H9 (cell line): ENCODE measurements around the gene CRYGN. TPM values are rescaled to one million over a fixed set of nuclear protein-coding genes. Genes with fewer than 3 reads are reported as not detected.

Experiments used
- DNase-seq: peaks from one replicate; pipeline ENCODE4 v3.0.0-alpha.2; 2017
- H2AFZ ChIP-seq: one replicate; pipeline ENCODE4 v1.6.1; 2013; ENCODE audit warnings: mild to moderate bottlenecking, low read length, control low read depth, moderate library complexity
- H2AK5ac ChIP-seq: 2 replicates; pipeline ENCODE4 v1.6.1; 2013; ENCODE audit warnings: low read length, control low read depth, mixed read lengths; ENCODE audit not compliant: insufficient read length
- H2BK120ac ChIP-seq: one replicate; pipeline ENCODE4 v1.6.1; 2013; ENCODE audit warnings: low read depth, mild to moderate bottlenecking, low read length, control low read depth, inconsistent platforms; ENCODE audit not compliant: poor library complexity, severe bottlenecking
- H2BK12ac ChIP-seq: 2 replicates; pipeline ENCODE4 v1.6.1; 2013; ENCODE audit warnings: low read length, control low read depth, mixed read lengths, low read depth; ENCODE audit not compliant: insufficient read length
- H2BK15ac ChIP-seq: 2 replicates; pipeline ENCODE4 v1.6.1; 2013; ENCODE audit warnings: low read depth, low read length, control low read depth
- H2BK20ac ChIP-seq: one replicate; pipeline ENCODE4 v1.6.1; 2013; ENCODE audit warnings: low read depth, mild to moderate bottlenecking, low read length, control low read depth, inconsistent platforms; ENCODE audit not compliant: poor library complexity, severe bottlenecking
- H2BK5ac ChIP-seq: 2 replicates; pipeline ENCODE4 v1.6.1; 2013; ENCODE audit warnings: low read length, control low read depth, mixed read lengths; ENCODE audit not compliant: insufficient read length
- H3K14ac ChIP-seq: 2 replicates; pipeline ENCODE4 v1.6.1; 2013; ENCODE audit warnings: low read length, control low read depth; ENCODE audit not compliant: insufficient read depth
- H3K18ac ChIP-seq: 2 replicates; pipeline ENCODE4 v1.6.1; 2013; ENCODE audit warnings: low read depth, mild to moderate bottlenecking, mixed read lengths, low read length, control low read depth; ENCODE audit not compliant: insufficient read length
- H3K23ac ChIP-seq: 2 replicates; pipeline ENCODE4 v1.6.1; 2013; ENCODE audit warnings: low read length, control low read depth, mixed read lengths, low read depth; ENCODE audit not compliant: insufficient read length
- H3K23me2 ChIP-seq: 2 replicates; pipeline ENCODE4 v1.6.1; 2013; ENCODE audit warnings: low read depth, mild to moderate bottlenecking, mixed read lengths, low read length, control low read depth; ENCODE audit not compliant: insufficient read length, poor library complexity, severe bottlenecking
- H3K27ac ChIP-seq: 2 replicates; pipeline ENCODE4 v1.5.1; 2013; ENCODE audit warnings: low read length, control low read depth, mixed read lengths, low read depth; ENCODE audit not compliant: insufficient read length
- H3K27me3 ChIP-seq: 2 replicates; pipeline ENCODE4 v1.6.1; 2013; ENCODE audit warnings: low read length, control low read depth, inconsistent platforms; ENCODE audit not compliant: insufficient read depth
- H3K4ac ChIP-seq: 2 replicates; pipeline ENCODE4 v1.6.1; 2013; ENCODE audit warnings: low read depth, mild to moderate bottlenecking, control low read depth, inconsistent platforms, low read length, moderate library complexity
- H3K4me1 ChIP-seq: 2 replicates; pipeline ENCODE4 v1.6.1; 2013; ENCODE audit warnings: low read length, control low read depth, inconsistent platforms; ENCODE audit not compliant: insufficient read depth
- H3K4me2 ChIP-seq: 2 replicates; pipeline ENCODE4 v1.6.1; 2013; ENCODE audit warnings: low read length, control low read depth, mixed read lengths; ENCODE audit not compliant: insufficient read length, insufficient read depth
- H3K56ac ChIP-seq: 2 replicates; pipeline ENCODE4 v1.6.1; 2013; ENCODE audit warnings: low read depth, mild to moderate bottlenecking, mixed read lengths, low read length, control low read depth; ENCODE audit not compliant: insufficient read length
- H3K79me1 ChIP-seq: 2 replicates; pipeline ENCODE4 v1.6.1; 2013; ENCODE audit warnings: low read depth, mild to moderate bottlenecking, moderate library complexity, low read length, control low read depth, inconsistent platforms; ENCODE audit not compliant: insufficient read depth, poor library complexity, severe bottlenecking
- H3K79me2 ChIP-seq: 2 replicates; pipeline ENCODE4 v1.6.1; 2013; ENCODE audit warnings: low read length, control low read depth, inconsistent platforms; ENCODE audit not compliant: insufficient read depth
- H3K9ac ChIP-seq: 2 replicates; pipeline ENCODE4 v1.6.1; 2013; ENCODE audit warnings: low read length, control low read depth, mixed read lengths; ENCODE audit not compliant: insufficient read length; ENCODE audit errors: extremely low read depth
- H3K9me3 ChIP-seq: one replicate; pipeline ENCODE4 v1.6.1; 2013; ENCODE audit warnings: low read depth, low read length, inconsistent platforms; ENCODE audit not compliant: control insufficient read depth
- H3T11ph ChIP-seq: one replicate; pipeline ENCODE4 v1.6.1; 2013; ENCODE audit warnings: mild to moderate bottlenecking, low read length, control low read depth, inconsistent platforms
- H4K20me1 ChIP-seq: one replicate; pipeline ENCODE4 v1.6.1; 2013; ENCODE audit not compliant: control insufficient read depth, insufficient read length, insufficient read depth
- H4K5ac ChIP-seq: 2 replicates; pipeline ENCODE4 v1.6.1; 2013; ENCODE audit warnings: low read depth, mild to moderate bottlenecking, mixed read lengths, low read length, control low read depth; ENCODE audit not compliant: insufficient read length
- H4K8ac ChIP-seq: replicated peaks from 2 replicates; pipeline ENCODE4 v1.6.1; 2013; ENCODE audit warnings: low read length, control low read depth, mixed read lengths, low read depth; ENCODE audit not compliant: insufficient read length
- H4K91ac ChIP-seq: 2 replicates; pipeline ENCODE4 v1.6.1; 2013; ENCODE audit warnings: low read depth, mild to moderate bottlenecking, moderate library complexity, mixed read lengths, low read length, control low read depth; ENCODE audit not compliant: insufficient read length
- H3K27ac Mint-ChIP-seq, 3 experiments: 2 replicates in 2 of 3; 3 replicates in 1 of 3; pipeline ENCODE4 v1.8.0; 2020 to 2021; ENCODE audit warnings: mixed read lengths in 3 of 3, mild to moderate bottlenecking in 1 of 3, moderate library complexity in 1 of 3
- H3K27me3 Mint-ChIP-seq: 2 replicates; pipeline ENCODE4 v1.8.0; 2021; ENCODE audit warnings: low read depth, mild to moderate bottlenecking, moderate library complexity, mixed read lengths
- H3K36me3 Mint-ChIP-seq, 3 experiments: 2 replicates in 2 of 3; 3 replicates in 1 of 3; pipeline ENCODE4 v1.8.0; 2020 to 2021; ENCODE audit warnings: low read depth in 3 of 3, mixed read lengths in 3 of 3; ENCODE audit not compliant: insufficient read depth in 1 of 3
- H3K4me1 Mint-ChIP-seq, 2 experiments: 2 replicates each; pipeline ENCODE4 v1.8.0; 2020; ENCODE audit warnings: mixed read lengths in 2 of 2
- H3K4me3 Mint-ChIP-seq, 2 experiments: 2 replicates in 1 of 2; 3 replicates in 1 of 2; pipeline ENCODE4 v1.8.0; 2020 to 2021; ENCODE audit warnings: mild to moderate bottlenecking in 2 of 2, mixed read lengths in 2 of 2, moderate library complexity in 1 of 2
- H3K9me3 Mint-ChIP-seq, 2 experiments: 2 replicates in 1 of 2; 3 replicates in 1 of 2; pipeline ENCODE4 v1.8.0; 2020; ENCODE audit warnings: mild to moderate bottlenecking in 2 of 2, mixed read lengths in 2 of 2, moderate library complexity in 1 of 2
- CTCF ChIP-seq: fragments of 200-600 bp; sonication (generic); conservative IDR thresholded peaks from 3 replicates; pipeline ENCODE4 v1.8.0; 2021; ENCODE audit warnings: antibody characterized with exemption, mild to moderate bottlenecking
- WGBS: extraction: QIAGEN DNeasy Blood & Tissue Kit; methylation state at CpG from one replicate; pipeline ENCODE4 v1.1.7; 2013; ENCODE audit warnings: missing lambda C conversion rate, low lambda C conversion rate, mixed read lengths; ENCODE audit not compliant: insufficient read length; ENCODE audit errors: extremely low coverage; 5-methylcytosine and 5-hydroxymethylcytosine counted together
- total RNA-seq: library from RNA; stranded (reverse); gene quantifications from 2 replicates; pipeline ENCODE4 v1.2.1, GENCODE V29; 2021

The CRYGN gene
- total RNA-seq, 1 experiment from 2014 or later, result 1.8 TPM

- Histone ChIP-seq H4K20me1 (no peaks in the 10 kb centered on the region), H3K79me1 (no peaks in the 10 kb centered on the region), H2BK20ac (no peak overlapping the region), H3K27ac (no peak overlapping the region), H4K8ac (no peak overlapping the region), H3K23me2 (no peaks in the 10 kb centered on the region), H3K27me3 (no peaks in the 10 kb centered on the region), H3K56ac (no peak overlapping the region), H3T11ph (no peak overlapping the region), H3K18ac (no peak overlapping the region), H2BK120ac (no peak overlapping the region), H3K4me2 (no peak overlapping the region), H3K4ac (no peak overlapping the region), H2AFZ (no peak overlapping the region), H3K23ac (no peak overlapping the region), H4K91ac (no peak overlapping the region), H2BK12ac (no peak overlapping the region), H3K79me2 (no peaks in the 10 kb centered on the region), H2AK5ac (no peak overlapping the region), H4K5ac (no peak overlapping the region), H3K9me3 (no peaks in the 10 kb centered on the region), H3K4me1 (peaks cover 3% of the 10 kb centered on the region; the same call in 1 of the 2 replicates), H3K9ac (no peak overlapping the region), H2BK15ac (no peak overlapping the region), H2BK5ac (no peak overlapping the region), H3K14ac (no peak overlapping the region)
- peaks cover 33 to 41% of the 10 kb centered on the region in 2 experiments for H3K4me1 Mint-ChIP-seq
- no peaks in the 10 kb centered on the region for H3K9me3 Mint-ChIP-seq
- TF ChIP-seq CTCF, result no peak
- no peak overlapping the region for H3K4me3 Mint-ChIP-seq
- no peak overlapping the region for H3K27ac Mint-ChIP-seq
- no peaks in the 10 kb centered on the region; a peak in 1 of 7 replicates for H3K36me3 Mint-ChIP-seq
- H3K27me3 Mint-ChIP-seq, result peaks cover 7% of the 10 kb centered on the region
- WGBS, result no CpG with 5 or more reads among the region's 5 CpGs
- no peak for DNase-seq
Observed at GRCh38 chr7:151429237-151429559, 10.7 kb downstream of the CRYGN start.
